Globus pallidus (tissue), 1 donor: Measurements from ENCODE around the gene LSAMP.
A peak's percentile ranks its signal among the peaks of the same experiment; 100 is the strongest.

Experiments
- DNase-seq: peaks from one replicate; pipeline ENCODE4 v3.0.0-alpha.2; 2015; ENCODE audit warnings: low spot score

Gene LSAMP

DNA sequence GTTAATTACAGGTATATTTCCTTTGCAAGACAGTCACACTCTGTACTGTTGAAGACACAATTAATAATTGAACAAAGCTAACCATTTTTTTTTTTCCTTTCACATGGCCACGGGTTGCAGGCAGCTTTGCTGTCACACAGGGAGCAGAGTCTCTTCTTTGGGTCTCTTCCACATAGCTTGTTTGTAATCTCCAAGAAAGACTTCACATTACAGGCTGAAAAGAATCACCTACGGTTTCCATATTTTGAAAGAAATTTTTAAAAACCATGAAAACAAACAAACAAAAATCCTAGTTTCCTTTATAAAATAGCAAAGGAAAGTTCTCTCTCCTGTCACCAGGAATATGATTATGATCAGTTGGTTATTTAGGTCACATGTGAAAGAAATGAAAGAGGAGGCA lies 429.4 kb downstream of the LSAMP start:
- no peak for DNase-seq

DNA sequence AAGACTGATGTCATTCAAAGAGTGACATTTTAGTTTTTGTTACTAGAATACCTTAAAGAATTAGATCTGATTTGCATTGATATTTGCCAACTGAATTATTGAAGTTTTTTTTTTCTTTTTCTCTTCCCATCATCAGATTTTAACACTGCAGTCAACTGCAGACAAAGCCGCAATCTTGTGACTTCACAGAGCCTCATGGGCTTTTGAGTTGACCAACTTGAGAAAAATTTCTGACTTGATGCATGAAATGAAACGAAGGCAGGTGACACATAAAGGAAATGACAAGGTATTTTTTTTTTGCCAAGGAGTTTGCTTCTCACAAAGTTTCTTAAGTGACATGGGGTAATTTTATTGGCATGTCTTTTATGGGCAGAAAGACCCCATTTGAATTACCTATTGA lies 438.3 kb downstream of the LSAMP start:
- no peak for DNase-seq

DNA sequence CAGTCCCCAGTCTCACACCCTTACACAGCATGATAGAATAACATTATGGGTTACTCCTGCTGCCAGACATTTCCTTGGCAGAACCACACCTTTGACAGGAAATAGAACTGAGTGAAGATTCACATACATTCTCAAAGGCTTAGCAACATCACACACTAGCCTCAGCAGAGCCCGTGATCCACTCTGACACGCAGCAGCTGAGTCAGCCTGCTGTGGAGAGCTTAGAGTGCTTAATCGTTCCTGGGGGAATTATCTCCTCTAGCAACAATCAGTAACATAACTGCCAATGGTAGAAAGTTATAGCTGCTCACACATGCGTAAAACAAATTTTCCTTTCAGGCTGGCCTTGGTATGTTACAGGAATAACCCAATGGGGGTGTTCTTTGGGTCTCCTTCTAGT lies 439.9 kb downstream of the LSAMP start:
- no peak for DNase-seq

DNA sequence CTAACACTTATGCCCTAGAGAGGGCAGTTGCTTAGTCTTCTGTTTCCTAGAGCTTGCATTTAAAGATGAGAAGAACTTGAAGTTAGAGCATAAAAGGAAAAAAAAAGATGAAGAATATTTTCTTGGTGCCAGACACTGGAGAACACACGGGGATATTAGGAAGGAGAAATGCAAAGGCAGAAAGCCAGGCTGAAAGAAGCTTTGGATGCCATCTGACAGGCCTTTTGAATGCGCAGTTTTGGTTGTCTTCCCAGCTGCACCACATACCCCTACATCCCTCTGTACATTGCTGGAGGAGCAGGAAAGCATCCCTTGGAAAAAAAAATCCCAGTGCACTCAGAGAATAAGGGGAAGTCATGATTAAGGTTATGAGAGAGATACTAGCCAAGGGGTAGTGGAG lies 443.1 kb downstream of the LSAMP start:
- DNase-seq = no peak

DNA sequence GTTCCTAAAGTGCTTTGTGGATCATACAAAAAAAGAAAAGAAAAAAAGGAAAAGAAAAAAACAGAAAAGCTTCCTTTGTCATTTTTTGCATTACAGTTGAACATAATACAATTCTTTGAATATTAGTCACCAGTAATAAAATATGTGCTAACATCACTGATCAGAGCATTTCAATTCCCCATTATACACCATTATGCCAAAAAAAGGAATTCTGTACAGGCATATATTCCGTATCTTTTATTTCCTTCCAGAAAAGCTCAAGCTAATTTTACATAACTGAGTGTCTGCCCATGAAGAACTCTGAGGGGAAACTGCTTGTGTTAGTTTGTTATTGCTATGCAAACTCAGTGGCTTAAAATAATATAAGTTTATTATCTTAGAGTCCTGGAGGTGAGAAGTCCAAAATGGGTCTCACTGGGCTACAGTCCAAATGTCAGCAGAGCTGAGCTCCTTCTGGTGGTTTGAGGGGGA lies 444.1 kb downstream of the LSAMP start:
- no peak for DNase-seq

DNA sequence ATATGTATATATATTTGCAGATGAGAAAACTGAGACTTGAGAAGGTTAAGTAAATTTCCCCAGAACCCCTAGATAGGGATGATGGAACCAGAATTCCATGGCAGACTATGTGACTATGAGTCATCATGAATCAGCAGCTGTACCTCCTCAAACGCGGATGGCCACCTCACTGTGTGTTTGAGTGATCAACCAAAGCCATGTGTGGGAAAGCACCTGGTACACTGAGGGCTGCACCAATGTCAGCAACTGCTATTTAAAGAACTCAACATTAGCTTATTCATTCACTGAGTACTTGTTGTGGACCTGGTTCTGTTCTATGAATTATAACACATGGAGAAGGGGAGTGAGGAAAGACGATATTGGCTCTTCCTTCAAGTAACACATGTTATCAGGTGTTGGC lies 445.0 kb downstream of the LSAMP start:
- DNase-seq = no peak

DNA sequence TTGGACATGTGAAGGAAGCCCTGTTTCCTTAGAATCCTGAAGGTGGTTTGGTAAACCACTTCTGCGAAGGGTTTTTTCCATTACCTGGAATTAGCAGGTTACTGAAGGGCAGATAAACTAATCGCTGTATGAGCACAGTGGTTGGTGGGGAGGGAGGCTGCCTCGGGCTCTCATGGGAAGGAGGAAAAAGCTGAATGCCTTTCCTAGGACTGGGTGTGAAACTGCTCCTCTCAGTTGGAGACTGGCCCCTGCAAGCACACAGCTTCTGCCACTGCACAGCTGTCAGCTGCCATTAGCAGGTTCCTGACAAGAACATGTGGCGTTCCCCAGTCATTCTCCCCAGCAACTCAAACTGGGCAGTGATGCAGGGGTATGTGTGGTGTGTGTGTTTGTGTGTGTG lies 445.7 kb downstream of the LSAMP start:
- peak; percentile 12 for DNase-seq

DNA sequence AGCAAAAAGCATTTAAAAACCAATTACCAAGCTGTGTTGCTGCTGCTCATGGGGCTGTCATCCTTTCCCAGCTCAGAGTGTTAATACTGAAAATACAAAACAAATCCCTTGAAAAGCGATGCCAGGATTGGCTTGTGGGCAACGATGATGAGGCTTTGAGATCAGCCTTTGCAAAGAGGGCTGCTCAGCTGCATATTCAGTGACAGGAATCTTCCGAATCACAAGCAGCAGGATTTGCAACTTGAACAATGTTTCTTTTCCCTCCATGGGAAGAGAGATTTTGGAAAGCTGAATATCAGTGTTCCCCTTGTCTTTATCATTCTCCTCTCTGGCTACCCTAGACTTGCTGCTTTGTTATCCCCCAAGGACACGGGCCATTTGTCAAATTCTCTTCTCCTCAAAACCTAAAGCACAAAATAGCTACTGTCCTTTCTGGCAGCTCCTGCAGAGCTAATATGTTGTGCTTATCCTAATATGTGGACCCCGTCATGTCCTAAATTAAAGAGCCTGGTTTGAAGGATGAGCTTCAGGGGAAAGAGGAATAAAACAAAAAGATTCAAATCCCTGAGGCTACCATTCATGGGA lies 446.2 kb downstream of the LSAMP start:
- peak; percentile 26 for DNase-seq

DNA sequence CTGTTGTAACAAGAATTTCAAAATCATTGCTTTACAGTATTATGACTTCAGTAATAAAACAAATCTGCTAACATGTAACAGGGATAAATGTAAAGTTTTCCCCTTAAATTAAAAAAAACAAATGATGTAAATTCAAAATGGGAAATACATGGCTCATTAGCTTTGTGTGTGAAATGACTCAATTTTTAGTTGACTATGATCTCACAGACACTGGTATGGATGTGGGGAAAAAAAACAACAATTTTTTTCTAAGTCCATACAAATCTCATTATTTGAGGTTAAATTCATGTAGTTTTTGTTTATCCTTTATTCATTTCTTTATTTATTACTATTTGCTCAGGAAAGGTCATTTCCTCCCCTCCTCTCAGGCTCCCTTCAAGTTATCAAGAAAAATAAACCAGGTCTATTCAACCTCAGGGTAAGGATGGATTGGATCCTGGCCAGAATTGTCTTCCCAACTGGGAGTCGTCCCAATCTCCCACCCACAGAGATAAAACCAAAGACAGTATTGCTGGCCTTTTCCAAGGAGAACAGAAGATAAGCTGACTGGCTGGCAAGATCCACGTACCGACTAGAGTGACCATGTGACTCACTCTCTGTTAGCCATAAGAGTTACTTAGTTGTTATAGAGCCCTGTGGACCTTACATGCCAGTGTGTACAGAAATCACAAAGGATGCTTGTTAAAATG lies 448.7 kb downstream of the LSAMP start:
- DNase-seq = no peak

DNA sequence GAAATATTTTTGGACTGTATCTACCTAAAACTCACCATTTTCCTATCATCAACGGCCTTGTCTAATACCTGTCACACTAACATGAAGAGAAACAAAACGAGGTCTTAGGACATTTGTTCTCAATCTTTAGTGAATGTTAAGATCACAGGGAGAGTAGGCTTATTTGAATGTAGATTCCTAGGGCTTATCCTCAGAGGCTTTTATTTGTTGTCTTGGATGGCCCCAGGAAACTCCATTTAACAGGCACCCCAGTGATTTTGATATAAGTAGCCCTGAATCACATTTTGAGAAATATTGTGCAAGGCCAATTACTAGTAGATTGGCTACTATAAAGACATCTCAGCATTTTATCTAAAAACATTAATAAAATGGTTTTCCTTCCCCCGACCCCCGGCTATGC lies 454.6 kb downstream of the LSAMP start:
- DNase-seq = no peak

DNA sequence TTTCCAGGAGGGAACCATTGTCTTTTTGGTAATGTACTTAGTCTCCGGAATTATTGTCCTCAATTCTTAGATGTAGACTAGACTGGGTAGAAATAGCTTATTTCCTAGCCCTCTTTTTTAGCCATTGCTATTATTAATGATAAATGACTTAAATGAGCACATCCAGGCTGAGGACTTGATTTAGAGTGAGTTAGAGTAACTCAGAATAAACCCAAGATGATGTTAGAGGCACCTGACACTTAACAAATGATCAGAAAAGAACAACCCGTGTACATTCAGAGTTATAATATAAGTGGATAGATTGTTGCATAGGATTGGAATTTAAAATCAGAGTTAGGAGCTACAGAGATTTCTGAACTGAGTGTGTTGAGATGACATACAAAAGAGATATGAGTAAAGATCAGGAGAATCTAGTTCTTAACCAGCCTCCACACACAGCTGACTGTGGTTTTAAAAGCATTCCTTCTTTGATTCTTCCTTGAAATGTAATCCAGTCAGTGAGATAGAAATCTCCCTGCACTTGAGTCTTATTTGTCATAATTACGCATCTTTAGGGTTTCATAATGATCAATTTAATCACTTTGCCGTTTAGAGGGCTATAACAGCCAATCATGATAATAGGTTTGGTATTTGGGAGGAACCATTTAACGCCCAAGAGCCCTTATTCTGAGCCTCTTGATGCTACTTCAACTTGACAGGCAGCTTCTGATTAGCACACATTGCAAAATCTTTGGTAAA lies 455.4 kb downstream of the LSAMP start:
- no peak for DNase-seq

DNA sequence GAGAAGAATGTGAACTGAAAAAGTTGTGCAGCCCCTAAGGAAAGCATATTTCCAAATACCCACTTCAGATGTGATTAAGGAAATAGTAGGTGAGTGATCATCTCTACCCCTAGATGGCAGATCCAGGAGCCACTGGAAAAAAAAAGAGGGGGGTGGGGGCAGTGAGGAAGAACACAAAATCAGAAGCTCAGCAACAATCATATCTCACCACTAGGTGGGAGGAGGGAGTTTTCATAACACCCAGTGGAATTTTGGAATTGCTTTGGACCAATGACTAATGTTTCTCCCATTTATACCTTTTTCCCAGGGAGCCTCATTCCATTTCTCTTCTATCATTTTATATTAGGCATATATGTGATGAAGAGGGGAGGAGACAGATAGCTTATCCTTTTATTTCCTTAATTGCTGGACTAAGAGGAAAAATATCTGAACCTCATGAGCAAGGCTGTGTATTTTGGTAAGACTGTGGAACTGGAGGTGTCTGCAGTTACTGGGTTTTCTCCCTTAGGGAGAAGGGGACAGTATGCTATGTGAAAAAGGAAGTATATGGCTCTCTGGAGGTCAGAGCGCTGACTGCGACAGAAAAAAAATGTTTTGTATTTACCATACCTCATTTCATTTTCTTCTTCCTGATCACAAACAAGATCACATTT lies 458.6 kb downstream of the LSAMP start:
- DNase-seq = no peak

DNA sequence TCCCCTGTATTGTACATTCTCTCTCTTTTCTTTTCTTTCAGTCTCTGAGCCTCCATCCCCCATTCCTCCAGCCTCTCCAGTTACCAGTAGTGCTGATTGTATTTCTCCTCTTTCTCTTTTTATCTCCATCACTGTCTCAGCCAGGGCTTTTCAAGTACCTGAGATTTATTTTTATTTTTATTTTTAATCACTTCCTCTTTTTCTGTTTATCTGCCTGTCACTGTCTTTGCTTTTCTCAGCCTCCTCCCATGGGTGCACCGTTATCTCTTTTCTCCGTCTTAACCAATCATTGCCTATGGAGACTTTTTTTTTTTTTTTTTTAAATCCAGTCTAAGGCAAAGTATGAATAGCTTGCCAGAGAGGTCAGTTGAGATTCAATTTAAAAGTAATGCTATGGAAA lies 462.7 kb downstream of the LSAMP start:
- no peak for DNase-seq

DNA sequence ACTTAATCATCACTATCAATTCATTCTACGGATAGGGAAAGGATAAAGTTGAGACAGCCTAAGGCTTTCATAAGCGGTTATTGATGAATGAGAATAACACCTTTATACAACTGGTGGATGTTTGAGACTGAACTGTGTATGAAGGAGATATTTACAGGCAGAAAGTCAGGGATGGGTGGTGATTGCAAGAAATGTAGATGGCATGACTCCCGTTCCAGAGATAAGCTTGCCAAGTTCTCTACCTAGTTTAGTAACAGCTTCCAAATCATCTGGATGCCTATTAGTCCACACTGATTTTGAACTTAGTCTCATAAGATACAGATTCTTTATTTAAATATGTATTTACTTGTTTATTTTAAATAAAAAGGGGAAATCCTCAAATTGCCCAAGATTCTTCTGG lies 463.2 kb downstream of the LSAMP start:
- DNase-seq = no peak

DNA sequence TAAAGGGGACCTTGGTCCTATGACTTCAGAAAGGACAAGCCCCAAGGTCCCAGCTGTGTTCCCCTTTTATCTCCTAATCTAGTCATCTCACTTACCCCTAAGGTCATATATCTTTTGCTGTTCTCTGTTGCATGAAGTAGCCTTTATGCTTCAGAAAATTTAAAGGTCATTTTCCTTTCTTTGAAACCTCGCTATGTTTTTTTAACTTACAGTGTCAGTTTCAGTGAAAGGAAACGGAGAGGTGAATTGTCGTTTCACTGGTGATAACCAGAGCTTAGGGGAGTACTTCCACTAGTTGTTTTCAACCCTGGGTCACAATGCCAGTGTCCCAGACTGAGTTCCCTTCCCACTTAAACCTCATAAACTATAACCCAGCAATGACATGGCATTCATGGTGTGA lies 464.6 kb downstream of the LSAMP start:
- no peak for DNase-seq

DNA sequence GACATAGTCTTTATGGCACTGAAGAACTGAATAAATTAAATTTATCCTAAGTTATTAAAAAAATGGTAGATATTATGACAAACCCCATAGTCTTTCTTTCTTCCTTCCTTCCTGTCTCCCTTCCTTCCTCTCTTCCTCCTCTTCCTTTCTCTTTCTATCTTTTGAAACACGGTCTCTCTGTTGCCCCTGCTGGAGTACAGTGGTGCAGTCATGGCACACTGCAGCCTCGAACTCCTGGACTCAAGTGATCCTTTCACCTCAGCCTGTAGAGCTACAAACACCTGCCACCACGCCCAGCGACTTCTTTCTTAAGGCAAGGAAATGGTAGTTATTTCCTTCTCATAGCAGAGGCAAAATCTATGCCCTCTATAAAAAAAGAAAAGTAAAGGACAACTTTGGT lies 467.4 kb downstream of the LSAMP start:
- DNase-seq = no peak

DNA sequence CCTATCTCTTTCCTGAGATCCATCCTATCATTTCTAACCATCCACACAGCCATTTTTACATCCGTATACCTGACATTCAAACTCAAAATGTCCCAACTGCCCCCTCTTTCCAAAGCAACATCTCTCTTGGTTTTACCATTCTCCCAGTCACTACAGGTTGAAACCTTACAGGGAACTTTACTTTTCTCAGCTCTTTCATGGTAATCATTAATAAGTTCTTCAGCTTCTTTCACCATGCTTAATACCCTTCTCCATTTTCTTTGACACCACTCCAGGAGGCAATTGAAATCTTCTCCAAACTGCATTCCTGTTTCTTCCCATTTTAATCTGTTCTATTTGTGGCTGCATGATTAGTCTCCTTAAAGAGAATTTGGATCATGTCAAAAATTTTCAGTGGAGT lies 469.5 kb downstream of the LSAMP start:
- no peak for DNase-seq

DNA sequence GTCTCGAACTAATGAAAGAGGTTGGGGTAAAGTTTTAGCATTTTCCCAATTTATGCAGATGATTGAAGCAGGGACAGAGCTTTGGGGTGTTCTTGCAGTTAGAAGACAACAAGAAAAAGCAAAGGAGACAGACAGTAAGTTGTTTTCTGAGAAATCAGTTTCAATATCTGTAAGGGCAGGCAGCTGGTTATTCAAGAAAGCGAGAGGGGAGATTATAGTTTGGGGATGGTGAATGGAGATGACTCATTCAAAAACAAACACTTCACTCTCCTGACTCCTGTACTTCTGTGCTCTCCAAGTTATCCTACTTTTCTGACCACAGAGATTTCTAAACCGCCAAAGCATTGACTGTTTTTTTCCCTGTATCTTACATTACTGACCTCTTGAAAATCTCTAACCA lies 469.9 kb downstream of the LSAMP start:
- DNase-seq = no peak

DNA sequence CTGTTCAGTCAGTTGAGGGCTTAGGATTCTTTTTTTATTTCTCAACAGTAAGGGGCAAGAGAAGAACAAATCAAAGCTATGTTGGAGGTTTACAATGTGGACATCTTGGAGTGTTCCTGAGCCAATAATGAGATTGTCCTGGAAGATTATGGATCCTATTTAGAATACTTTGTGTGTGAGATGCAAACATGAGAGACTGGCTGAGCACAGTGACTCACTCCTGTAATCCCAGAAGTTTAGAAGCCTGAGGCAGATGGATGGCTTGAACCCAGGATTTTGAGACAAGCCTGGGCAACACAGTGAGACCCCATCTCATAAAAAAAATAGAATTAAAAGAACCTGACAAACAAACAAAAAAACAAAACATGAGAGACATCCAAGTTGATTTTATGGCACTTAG lies 470.3 kb downstream of the LSAMP start:
- no peak for DNase-seq

DNA sequence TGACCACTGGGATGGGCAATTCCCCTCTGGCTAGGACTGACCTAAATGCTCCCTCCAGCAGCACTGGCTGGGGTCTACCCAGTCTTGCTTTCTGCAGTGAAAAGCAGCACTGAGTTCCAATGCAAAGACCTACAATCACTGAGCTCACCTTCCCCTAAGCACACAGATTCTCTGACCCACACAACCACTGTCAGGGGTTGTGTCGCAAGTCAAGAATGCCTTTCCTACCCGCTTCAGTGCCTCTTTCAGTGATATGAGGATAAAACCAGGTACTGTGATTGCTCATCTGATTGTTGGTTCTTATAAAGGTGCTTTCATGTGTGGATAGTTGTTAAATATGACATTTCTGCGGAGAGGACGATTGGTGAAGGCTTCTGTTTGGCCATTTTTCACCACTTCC lies 476.4 kb downstream of the LSAMP start:
- DNase-seq = no peak

DNA sequence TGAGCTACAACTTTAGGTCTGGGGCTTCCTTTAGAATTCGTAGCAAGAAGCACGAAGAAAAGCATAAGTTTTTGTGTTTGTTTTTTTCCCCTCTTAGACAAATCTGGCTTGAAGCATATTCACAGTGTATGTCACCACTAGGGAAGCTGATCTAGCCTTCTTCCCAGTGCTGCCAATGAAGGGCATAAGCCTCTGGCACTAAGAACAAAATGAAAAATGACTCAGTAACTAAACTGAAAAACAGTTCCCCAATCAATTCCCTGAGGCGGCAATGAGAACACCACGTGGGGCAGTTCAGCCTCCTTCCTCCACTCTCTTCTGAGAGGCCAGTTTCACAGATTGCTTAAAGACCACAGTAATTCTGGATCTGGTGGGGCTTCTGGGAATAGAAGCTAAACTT lies 483.9 kb downstream of the LSAMP start:
- no peak for DNase-seq

DNA sequence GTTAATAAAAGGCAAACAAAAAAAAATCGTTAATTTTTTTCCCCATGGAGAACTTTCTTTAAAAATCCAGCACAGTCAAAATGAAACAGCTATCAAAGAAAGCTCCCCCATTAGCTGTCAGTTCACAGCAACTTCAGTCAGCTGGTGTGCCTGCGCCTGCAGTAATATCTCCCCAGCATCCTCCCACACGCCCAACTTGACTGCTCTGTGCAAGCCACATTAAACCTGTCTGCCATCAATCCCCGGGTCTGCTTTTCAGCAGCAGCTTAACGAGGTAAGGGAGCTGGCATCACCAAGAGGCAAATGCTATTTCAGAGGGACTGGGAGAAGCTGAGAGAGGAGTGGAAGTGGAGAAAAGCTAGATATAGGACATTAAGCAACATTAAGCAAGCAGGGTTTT lies 484.5 kb downstream of the LSAMP start:
- DNase-seq = peak; percentile 11

DNA sequence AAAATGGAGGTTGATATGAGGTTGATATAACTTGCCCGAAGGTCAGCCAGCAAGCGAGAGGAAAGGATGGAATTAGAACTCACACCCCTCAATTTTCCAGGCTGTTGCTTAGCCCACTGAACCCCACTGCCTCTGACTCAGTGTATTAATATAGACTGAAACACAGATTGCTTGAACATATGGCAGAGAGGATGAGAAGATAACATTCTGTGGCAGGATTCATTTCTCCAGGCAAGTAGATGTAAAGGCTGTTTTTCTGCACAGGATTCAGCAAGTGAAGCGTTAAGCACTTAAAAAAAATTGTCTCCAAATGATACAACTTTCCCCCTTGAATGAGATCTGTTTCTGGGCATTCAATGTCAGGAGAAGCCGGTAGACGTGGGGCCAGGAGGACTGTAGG lies 486.8 kb downstream of the LSAMP start:
- no peak for DNase-seq
